Globus pallidus (tissue), 1 donor: Measurements from ENCODE around the gene ESRP2.

Source experiments
- DNase-seq: peaks from one replicate; pipeline ENCODE4 v3.0.0-alpha.2; 2015; ENCODE audit warnings: low spot score

The ESRP2 gene

DNA sequence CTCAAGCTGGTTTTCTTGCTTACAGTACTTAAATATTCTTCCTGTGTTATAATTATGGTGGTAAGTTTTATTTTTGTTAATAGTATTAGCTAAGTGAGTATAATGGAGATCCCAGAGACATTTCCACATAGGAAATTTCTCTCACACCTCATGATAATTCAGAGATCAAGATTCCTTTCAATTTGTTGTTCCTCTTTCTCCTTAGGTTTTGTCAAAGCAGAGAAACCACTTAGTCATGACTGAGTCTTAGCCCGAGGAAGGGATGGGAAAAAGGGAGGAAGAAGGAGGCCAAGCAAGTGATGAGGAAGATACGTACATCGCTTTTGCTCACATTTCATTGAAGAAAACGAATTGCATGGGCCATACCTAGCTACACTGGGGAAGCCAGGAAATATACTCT, 18.4 kb downstream of the ESRP2 start:
- DNase-seq, result no peak

DNA sequence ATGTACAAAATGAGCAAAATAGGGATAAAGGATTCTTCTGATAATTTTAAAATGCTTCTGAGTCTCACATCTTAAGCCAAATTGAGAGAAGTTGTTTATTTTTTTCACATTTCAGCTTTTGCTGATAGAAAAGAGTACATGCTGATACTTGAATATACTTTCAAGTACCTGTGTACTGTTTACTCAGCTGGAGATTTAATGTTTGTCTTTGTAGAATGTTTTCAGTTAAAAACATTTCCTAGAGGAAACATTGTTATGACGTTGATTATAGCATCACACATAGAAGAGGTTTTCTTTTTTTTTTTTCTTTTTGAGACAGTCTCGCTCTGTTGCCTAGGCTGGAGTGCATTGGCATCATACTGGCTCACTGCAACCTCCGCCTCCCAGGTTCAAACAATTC, 19.7 kb downstream of the ESRP2 start:
- no peak for DNase-seq

DNA sequence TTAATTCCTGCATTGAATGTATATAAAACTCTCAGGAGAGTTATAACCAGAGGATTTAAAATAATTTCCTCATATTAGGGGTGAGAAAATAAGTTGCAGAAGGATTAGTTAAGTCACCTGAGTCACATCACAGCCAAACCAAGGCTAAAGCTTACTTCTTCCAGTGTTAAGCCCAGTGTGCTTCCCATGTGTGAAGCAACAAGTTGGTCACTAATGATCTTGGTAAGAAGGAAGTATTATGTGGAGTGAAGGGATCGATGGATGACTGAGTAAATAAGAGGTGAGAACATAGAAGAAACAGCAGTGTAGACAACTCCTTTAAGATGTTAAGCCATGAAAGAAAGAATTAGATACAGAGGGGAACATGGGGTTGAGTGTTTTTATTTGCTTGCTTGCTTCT, 20.6 kb downstream of the ESRP2 start:
- no peak for DNase-seq

DNA sequence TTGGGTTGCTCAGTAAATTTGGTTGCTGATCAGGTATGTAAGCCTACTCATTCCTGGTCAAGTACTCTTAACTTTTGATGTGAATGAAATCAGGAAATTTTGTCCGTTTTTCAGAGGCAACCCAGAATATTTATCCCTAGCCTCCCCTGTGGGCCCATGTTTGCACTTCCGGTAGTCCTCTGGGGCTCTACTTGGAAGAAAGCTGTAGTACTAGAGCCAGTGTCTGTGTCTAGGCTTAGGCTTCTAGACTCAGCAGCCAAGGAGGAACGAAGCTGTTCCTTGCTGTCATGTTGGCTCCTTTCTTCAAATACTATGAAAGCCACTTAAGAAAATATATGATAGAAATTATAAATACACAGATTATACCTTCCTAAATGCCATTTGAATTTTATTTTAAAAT, 21.2 kb downstream of the ESRP2 start:
- no peak for DNase-seq

DNA sequence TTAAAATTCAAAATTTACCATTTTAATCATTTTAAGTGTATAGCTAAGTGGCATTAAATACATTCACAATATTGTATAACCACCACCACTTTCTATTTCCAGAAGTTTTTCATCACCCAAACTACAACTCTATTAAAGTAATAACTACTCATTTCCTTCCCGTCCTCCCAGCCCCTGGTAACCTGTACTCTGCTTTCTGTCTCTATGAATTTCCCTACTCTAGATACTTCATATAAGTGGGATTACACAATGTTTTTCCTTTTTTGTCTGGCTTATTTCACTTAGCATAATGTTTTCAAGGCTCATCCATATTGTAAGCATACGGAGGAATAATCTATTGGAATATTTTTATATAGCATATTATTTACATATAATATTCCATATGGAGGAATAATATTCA, 29.7 kb downstream of the ESRP2 start:
- DNase-seq, result no peak

DNA sequence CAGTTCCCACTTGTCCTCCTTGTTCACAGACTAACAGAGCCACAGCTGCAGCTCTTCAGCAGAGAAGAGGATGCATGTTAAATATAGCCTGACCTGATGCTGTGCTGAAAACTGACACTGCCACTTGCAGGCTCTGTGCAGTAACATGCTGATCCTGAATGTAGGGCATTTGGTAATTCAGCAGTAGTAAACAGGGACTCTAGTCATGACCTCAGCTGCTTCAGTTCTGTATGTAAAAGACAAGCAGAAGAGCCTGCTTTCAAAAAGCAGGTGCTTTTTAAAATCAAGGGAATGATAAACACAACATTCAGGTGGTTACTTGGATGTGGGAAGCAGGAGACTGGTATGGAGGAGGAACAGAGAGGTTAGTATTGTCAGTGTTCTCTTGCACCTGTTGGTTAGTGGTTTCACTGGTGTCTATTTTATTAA, 33.8 kb downstream of the ESRP2 start:
- peak; percentile 37 for DNase-seq

DNA sequence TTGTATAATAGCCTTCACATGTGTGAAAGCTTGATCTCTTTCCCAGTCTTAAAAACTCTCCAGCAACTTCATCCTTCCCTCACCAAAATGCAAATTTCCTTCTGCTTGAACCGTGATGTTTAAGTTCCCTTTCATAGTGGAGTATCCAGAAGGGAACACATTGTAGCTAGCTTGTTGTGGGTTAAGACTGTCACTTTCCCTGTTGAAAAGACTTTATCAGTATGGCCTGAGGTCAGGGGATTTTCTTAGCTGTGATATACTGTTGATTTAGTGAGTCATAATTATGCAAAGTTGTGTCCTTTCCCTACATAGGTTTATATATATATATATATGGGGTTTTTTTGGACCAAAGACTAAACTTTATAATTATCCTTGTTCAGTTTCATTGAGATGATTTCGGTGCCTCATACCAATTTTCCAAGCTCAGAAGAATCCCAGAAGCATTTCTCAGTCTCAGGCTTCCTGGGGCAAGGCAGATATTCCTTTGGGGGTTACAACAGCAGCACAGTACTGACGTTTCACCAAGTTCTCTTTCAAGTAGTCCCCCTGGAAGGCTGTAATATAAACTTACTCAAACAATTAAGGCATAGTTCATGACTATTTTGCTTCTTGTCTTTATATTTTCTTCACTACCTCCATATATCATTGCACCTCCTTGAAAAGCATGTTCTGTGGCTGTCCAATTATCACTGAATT, 35.7 kb downstream of the ESRP2 start:
- DNase-seq, result no peak

DNA sequence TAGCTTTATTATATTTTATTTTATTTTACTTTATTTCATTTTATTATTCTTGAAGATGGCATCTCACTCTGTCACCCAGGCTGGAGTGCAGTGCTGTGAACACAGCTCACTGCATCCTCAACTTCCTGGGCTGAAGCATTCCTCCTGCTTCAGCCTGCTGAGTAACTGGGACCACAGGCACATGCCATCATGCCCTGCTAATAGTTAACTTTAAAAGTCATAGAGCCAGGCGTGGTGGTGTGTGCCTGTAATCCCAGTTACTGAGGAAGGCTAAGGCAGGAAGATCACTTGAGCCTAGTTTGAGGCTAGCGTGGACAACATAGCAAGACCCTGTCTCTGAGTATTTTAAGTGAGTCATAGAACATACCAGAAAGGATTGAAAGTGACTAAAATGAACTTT, 38.7 kb downstream of the ESRP2 start:
- no peak for DNase-seq

DNA sequence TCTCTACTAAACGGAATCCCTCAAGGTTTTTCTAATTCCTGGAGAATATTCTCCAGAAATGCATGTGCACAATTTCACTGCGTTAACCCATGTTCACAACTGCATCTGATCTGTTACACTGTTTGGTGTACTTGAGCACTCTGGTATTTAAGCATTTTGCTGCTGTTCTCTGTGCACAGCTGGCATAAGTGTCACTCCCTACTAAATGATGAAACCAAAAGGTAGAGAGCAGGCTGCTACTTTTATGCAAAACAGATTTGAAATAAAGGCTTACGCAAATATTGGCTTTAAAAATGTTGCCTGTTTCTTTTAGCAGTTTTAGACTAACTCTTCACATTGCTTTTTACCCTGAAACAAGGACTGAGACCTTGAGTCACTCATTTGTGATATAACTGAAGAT, 41.7 kb downstream of the ESRP2 start:
- DNase-seq, result no peak

DNA sequence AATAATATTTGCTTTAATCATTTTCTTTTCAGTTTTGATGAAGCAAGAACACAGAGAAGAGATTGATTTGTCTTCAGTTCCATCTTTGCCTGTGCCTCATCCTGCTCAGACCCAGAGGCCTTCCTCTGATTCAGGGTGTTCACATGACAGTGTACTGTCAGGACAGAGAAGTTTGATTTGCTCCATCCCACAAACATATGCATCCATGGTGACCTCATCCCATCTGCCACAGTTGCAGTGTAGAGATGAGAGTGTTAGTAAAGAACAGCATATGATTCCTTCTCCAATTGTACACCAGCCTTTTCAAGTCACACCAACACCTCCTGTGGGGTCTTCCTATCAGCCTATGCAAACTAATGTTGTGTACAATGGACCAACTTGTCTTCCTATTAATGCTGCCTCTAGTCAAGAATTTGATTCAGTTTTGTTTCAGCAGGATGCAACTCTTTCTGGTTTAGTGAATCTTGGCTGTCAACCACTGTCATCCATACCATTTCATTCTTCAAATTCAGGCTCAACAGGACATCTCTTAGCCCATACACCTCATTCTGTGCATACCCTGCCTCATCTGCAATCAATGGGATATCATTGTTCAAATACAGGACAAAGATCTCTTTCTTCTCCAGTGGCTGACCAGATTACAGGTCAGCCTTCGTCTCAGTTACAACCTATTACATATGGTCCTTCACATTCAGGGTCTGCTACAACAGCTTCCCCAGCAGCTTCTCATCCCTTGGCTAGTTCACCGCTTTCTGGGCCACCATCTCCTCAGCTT, 45.0 kb downstream of the ESRP2 start:
- DNase-seq, result peak; percentile 83

DNA sequence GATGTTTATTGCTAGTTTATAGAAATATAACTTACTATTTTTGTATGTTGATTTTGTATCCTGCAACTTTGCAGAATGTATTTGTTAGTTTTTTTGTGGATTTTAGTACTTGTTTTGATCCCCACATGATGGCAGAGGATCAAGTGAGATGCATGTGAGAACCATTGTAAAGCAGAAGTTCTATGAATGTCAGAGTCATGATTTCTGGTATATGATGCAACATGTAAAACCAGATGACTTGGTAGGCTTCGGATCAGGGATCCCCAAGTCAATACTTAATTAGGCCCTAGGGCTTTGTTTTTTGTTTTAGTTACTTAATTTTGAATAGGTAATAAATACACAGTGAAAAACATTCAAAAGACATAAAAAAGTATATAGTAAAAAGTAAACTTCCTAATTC, 45.8 kb downstream of the ESRP2 start:
- DNase-seq, result peak; percentile 16

DNA sequence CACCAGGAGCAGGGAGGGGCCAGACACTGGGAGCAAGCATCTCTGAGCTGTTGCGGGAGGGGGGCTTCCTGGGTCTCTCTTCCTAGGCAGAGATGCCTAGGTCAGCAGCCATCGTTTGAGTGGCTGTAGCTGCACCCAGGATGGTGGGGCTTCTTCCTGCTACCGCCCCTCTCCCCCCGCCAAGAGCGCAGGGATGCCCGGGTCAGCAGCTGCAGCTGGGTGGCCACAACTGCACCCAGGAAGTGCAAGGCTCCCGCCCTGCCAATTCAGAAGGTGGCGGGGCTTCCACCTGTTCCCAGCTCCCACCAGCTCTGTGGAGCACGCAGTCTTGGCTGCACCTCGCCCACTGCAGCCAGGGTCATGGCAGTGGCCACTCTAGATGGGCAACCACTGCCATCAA, 47.8 kb downstream of the ESRP2 start:
- DNase-seq, result no peak

DNA sequence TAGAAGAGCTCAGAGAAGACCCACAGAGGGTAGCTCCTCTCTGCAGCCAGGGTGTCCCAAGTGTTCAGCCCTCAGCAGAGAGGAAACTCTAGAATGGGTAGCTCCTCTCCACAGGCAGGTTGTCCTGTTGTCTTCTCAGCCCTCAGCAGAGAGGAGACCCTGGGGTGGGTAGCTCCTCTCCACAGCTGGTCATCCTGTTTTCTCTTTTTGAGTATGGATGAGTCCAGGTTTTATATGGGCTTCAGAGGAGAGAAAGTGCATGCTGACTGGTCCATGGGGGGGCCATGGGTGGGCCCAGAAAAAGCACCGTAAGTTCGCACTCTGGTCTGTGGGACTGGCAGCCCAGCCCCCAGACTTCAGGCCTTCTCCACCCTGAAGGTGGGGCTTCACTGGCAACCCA, 48.4 kb downstream of the ESRP2 start:
- DNase-seq, result no peak

DNA sequence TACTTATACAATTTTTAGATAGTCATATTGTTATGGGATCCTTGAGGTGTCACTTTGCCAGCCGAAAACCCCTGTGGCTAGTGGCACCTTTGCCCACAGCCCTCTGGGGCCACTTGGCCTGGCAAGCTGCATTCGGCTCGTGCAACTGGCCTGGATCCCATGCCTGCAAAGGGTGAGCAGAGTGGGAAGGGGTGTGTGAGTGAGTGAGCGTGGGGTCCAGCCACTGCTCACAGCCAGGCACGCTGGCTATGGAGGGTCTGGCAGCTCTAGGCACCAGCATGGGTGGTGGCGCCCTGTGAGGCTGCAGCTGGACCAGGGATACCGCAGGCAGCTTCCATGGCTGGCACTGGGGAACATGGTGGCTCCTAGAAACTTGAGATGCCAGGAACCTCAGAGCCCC, 49.0 kb downstream of the ESRP2 start:
- no peak for DNase-seq

DNA sequence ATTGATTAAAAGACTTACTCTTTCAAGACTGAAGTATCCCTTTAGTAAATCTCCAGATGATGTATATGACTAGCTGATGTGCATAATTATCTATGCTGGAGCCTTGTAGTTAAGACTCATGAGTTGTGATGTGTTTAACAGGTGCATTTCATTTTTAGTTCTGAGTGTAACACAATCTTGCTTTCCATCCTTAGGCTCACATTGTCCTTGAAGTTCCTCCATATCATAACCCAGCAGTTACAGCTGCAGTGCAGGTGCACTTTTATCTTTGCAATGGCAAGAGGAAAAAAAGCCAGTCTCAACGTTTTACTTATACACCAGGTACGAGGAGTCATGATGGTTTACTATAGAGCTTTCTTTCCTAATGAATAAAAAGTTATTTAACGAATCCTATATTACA, 52.9 kb downstream of the ESRP2 start:
- DNase-seq, result no peak

DNA sequence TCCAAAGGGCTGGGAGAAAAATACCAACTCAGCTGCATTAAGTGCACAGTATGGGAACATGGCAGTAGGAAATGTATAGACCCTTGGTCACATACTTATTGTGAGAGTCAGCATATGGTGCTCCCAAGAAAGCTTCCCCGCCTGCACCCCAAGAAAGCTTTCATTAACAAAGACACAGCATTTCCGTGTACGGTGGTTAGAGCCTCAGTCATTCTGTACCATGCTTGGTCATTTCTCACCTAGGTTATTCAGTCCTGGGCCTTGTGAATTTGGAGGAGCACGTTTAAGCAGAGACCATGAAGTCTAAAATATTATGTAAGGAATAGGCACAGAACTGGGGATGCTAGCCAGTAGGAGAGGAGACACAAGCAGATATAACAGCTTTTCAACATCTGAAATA, 56.1 kb downstream of the ESRP2 start:
- no peak for DNase-seq

DNA sequence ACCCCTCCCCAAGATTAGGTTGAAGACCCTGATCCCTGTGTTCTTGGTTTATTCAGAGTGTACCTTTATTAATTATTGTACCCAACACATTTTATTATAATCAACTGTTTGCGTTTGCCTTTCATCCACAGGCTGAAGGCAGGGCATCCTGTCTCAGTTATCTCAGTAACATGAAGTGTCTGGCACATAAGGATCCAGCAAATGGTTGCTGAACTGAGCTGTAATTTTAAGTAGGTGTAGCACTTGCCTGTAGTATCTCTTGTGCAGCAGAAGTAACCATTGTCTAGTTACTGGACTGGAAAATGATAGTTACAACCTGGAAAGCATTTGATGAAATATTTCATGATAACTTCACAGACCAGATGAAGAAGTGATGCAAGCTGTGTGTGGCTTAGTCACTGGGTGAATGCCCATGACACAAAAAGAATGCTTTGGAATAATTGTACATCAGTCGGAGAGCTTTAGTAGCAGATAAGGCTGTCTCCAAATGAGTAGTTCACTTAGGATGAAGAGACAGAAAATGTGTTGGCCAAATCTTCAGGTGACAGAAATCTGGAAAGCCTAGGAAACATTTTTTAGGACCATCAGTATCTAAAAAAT, 56.6 kb downstream of the ESRP2 start:
- no peak for DNase-seq
